Measurements from ENCODE around the gene EHD1.

The EHD1 gene

GRCh38 chr11:64802370-64803157 is 75.9 kb downstream of the EHD1 start:
- H3K4me3 ChIP-seq (ENCODE audit: low read depth, low read length) = peak overlapping the region; percentile 45

Measured in iPS-11a (cell line).